Endothelial cell of umbilical vein (primary cell): ENCODE results near the gene SH3BGRL3.

ENCODE experiments used
- MAX ChIP-seq: IDR thresholded peaks from 2 replicates; pipeline ENCODE4 v1.6.1; 2011; ENCODE audit not compliant: insufficient read depth, insufficient read length
- POLR2A ChIP-seq: IDR thresholded peaks from 2 replicates; pipeline ENCODE4 v1.6.1; 2012; ENCODE audit warnings: low read depth, mild to moderate bottlenecking, control low read depth, low read length

GRCh38 chr1:26254404-26254803 lies 25.5 kb upstream of the SH3BGRL3 start:
- TF ChIP-seq POLR2A (no peak), MAX (no peak)
